Bronchial epithelial cell (primary cell): ENCODE data around the gene PPIL4. TPM values are rescaled to one million over a fixed set of nuclear protein-coding genes. Genes with fewer than 3 reads are reported as not detected.

Experiments used
- DNase-seq: peaks from one replicate; pipeline ENCODE4 v3.0.0-alpha.2; 2010; ENCODE audit warnings: low read depth
- FAIRE-seq: peaks from 2 replicates; lab custom pipeline; 2011; peaks lifted over from hg19 to GRCh38; lab: Jason Lieb, UNC
- H3K27me3 ChIP-seq: 2 replicates; pipeline ENCODE4 v1.5.1; 2011; ENCODE audit warnings: low read length; ENCODE audit not compliant: control insufficient read depth, insufficient read depth
- H3K36me3 ChIP-seq: 2 replicates; pipeline ENCODE4 v1.5.1; 2011; ENCODE audit warnings: low read length; ENCODE audit not compliant: control insufficient read depth, insufficient read depth
- H3K4me3 ChIP-seq: 2 replicates; pipeline ENCODE4 v1.5.1; 2011; ENCODE audit warnings: mild to moderate bottlenecking, low read depth, low read length, control low read depth
- total RNA-seq: library from RNA; depleted of rRNA; stranded (reverse); fragments of >200 nt; gene quantifications from 2 replicates; pipeline ENCODE4 v1.2.1, GENCODE V29; 2014
- TF ChIP-seq, protein P1 (sequence below): IDR thresholded peaks from 2 replicates; pipeline ENCODE4 v1.5.1; 2011; ENCODE audit warnings: mild to moderate bottlenecking, moderate library complexity, low read length, control low read depth, inconsistent platforms; ENCODE audit not compliant: insufficient read depth, severe bottlenecking

PPIL4 gene
- total RNA-seq, 1 donor from 2014 or later: 19.7 TPM

DNA sequence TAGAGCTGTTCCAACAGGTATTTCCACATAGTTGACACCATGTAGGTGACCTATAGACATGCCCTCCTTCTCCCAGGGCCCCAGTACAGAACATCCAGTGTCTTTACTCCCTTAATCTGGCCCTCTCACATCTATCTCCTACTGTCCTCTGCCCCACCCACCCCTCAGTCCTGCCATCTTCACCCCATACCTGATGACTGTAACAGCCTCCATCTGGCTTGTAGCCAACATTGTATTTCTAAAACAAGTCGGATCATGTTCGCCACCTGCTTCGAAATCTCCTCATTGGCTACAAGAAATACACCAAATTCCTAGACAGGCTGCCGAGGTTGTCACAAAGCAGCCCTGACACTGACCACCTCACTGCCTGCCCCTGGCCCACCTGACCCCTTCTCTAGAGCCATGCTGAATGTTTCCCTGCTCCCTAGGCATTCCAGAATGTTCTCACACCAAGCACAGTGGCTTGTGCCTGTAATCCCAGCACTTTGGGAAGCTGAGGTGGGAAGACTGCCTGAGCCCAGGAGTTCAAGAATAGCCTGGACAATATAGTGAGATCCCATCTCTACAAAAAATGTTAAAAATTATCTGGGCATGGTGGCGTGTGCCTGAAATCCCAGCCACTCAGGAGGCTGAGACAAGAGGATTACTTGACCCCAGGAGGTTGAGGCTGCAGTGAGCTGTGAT lies 67.1 kb downstream of the PPIL4 start:
- peak; percentile 45 for DNase-seq
- H3K36me3 ChIP-seq: no peaks in the 10 kb centered on the region
- no peak overlapping the region for H3K4me3 ChIP-seq
- H3K27me3 ChIP-seq: no peaks in the 10 kb centered on the region
- TF ChIP-seq, protein P1, sequence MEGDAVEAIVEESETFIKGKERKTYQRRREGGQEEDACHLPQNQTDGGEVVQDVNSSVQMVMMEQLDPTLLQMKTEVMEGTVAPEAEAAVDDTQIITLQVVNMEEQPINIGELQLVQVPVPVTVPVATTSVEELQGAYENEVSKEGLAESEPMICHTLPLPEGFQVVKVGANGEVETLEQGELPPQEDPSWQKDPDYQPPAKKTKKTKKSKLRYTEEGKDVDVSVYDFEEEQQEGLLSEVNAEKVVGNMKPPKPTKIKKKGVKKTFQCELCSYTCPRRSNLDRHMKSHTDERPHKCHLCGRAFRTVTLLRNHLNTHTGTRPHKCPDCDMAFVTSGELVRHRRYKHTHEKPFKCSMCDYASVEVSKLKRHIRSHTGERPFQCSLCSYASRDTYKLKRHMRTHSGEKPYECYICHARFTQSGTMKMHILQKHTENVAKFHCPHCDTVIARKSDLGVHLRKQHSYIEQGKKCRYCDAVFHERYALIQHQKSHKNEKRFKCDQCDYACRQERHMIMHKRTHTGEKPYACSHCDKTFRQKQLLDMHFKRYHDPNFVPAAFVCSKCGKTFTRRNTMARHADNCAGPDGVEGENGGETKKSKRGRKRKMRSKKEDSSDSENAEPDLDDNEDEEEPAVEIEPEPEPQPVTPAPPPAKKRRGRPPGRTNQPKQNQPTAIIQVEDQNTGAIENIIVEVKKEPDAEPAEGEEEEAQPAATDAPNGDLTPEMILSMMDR: no peak
- FAIRE-seq: no peak

DNA sequence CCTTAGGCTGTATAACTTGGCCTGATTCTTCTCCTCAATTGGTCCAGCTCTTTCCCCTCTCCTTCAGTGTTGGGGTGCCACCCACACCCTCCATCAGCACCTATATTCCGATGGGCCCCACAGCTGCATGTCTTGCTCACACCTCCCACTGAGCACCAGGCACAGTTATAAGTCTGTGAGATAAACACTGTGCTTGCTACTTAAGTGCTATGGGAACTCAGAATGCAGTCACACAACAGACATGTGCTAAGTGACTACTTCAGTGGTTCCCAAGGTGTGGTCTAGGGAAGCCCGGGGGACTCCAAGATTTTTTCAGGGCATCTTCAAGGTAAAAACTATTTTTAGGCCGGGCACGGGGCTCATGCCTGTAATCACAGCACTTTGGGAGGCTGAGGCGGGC lies 68.3 kb downstream of the PPIL4 start:
- H3K27me3 ChIP-seq: peaks cover 1% of the 10 kb centered on the region
- H3K36me3 ChIP-seq: no peaks in the 10 kb centered on the region
- no peak overlapping the region for H3K4me3 ChIP-seq
- no peak for FAIRE-seq
- TF ChIP-seq, protein P1: no peak
- no peak for DNase-seq

DNA sequence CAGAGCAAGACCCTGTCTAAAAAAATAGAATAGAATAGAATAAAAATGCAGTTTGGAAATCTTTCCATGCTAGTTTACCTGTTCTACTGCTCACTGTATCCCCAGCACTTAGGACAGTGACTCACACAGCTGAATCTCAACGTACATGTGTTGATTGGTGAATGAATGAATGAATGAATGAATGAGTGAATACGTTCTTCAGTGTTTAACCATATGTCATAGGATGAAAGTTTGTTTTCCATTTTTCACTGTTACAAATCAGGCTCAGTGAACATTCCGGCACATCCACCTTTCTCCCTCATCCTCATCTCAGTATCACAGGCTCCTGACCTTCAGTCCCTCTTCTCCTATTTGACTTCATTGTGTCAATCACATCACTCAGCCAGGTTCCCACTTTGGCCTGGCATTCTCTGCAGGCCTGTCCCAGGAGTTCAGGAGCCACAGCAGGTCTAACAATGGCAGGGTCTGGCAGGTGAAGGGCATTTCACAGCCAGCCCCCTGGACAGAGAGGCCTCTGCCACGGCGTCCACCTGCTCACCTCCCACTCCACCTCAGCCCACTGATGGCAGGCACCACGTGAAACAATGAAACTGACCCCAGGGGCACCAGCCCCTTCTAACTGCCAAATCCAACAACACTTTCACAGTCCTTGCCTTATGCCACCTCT lies 68.9 kb downstream of the PPIL4 start:
- H3K36me3 ChIP-seq: no peaks in the 10 kb centered on the region
- DNase-seq (no peak), FAIRE-seq (no peak)
- TF ChIP-seq, protein P1: no peak
- no peak overlapping the region for H3K4me3 ChIP-seq
- peaks cover 3% of the 10 kb centered on the region for H3K27me3 ChIP-seq

DNA sequence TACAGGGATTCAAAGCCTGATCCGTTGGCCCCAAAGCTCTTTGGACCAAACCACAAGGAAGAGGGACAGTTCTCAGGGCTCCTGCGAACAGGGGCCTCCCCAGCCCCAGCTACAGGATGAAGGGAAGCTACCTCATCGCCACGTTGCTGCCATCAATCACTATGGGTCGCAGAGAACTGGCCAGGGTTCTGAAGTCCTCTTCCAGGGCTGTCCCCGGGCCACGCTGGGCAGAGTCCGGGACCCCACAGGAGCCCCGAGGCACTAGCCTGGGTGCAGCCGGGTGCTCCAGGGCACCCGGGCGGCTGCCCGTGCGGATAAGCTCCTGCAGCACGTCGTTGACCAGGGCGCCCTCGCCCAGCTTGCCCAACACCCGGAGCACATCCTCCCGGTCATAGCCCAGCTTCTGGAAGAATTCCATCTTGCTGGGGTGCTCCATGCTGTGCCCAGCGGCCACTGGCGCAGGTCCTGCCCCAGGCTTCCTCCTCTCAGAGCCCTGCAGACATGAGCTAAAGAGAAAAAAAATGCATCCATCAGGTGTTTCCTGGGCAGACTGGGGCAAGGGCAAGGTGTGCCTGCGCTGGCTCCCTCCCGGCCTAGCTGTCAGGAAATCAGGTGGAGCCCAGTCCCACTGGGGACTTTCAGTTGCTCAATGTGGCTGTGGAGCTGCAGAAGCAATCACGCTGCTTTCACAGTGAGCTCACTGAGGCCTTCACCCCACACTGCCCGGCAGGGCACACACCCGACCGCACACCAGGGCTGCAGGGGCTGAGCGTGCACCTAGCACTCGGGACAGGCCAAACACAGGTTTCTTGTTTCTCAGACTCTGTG lies 71.5 kb downstream of the PPIL4 start:
- TF ChIP-seq, protein P1: no peak
- Histone ChIP-seq H3K4me3 (no peak overlapping the region), H3K36me3 (no peaks in the 10 kb centered on the region), H3K27me3 (peaks cover 3% of the 10 kb centered on the region)
- DNase-seq (no peak), FAIRE-seq (no peak)

DNA sequence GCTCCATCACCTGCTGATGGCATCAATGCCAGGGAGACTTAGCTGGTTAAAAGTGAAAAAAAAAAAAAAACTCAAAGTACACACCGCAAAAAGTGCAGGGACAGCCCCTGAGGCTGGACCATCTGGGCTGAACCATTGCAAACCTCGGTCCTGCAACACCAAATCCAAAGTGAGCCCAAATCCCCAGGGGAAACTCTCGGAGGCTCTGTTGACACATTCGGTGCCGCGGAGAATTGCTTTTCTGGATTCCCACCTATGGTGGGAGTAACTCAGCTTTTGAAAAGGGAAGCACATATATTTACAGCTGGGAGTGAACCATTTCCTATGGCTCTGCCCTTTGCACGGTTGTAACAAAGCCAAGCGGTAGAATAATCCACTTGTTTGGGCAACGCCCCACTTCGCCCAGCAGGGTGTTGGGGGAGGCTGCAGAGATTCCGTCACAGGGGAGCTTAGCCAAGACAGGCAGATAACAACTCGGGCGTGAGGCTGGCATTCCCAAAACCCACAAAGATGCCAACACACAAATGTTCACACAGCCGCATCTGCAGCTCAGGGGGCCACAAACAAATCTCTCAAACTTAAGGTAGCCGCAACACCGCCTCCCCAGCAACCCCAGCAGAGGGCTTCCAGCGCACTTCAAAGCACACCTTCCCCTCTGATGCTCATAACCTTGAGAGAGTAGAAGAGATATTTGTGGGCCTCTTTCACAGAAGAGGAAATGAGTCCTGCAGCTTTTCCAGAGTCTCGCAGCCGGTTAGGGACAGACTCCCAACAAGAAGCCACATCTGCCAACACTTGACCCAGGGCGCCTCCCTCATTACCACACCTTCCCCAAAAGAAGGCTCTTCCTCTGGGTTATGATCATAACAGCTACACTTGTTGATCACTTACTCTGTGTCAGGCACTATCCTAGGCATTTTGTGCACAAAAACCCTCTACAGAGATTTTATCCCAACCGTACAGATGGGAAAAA lies 72.5 kb downstream of the PPIL4 start:
- FAIRE-seq (no peak), DNase-seq (peak; percentile 51)
- Histone ChIP-seq H3K36me3 (no peaks in the 10 kb centered on the region), H3K27me3 (peaks cover 3% of the 10 kb centered on the region), H3K4me3 (no peak overlapping the region)
- TF ChIP-seq, protein P1: no peak
